HG03045 (cell line): ENCODE results near the gene LRCH1.

Experiments used
- ATAC-seq: cut with Tn5 transposase; IDR thresholded peaks from one replicate; pipeline ENCODE4 v1.9.1; 2021; ENCODE audit warnings: mild to moderate bottlenecking, moderate library complexity; ENCODE audit not compliant: unreplicated experiment

The LRCH1 gene

DNA sequence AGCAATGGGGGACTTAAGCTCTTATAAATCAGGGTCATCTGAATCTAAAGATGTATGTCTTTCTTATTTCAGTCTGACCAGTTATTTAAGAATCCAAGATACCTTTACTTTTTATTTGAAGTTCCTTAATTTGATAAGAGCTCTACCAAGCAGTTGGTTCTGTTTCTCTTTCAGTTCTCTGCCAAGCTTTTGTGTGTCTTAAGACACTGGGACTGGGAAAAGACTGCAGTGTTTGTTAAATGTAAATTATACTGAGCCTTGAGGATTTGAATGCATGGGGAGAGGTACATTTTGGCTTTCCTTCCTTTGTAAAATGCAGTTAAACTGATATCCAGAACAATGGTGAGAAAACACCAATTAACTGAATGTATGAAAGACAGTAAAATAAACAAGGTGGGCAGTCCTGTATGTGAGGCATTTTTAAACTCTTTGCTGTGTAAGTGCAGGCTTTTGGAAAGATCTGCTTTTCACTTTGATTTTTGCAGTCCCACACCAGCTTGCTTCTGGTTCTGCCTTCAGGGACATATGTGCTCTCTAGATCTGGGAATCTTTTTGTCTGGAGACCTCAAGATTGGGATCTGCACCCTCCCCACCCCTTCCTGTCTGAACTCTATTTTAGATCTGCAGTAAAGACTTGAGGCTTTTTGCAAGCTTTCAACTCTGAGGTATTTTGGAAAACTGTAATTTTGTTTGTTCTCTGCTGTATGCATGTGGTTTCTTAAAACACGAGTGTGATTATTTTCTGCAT, 77.6 kb downstream of the LRCH1 start:
- no peak for ATAC-seq

DNA sequence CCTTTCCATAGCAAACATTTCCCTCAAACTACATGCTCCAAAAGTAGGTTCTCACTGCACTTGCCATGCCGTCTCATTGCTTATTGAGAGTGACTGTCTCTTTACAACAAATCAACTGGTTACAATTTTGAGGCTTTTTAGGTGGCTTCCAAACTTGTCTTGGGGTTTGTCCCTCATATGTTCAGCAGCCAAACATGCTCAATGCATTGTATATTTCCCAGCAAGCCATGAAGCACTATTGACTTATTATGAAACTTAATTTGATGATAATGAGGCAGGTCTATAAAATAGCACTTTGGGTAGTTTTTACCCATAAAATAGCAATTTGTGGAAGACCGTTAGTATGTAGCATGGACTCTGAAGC, 78.2 kb downstream of the LRCH1 start:
- ATAC-seq = no peak

DNA sequence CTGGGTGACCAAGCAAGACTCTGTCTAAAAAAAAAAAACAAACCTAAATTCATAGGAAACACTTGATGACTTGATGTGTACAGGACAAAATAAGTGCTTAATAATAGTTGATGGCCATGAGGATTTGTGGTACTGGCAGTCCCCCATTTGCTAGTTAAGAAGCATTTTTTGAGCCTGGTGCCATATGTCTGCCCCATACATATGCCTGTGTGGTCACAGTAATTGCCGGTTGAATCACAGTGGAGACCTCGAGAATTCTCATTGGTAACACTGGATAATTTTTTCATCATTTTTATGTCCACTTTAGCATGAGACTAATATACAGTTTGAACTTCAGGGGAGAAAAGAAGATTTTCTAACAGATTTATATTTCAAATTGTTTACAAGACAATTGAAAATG, 79.2 kb downstream of the LRCH1 start:
- no peak for ATAC-seq

DNA sequence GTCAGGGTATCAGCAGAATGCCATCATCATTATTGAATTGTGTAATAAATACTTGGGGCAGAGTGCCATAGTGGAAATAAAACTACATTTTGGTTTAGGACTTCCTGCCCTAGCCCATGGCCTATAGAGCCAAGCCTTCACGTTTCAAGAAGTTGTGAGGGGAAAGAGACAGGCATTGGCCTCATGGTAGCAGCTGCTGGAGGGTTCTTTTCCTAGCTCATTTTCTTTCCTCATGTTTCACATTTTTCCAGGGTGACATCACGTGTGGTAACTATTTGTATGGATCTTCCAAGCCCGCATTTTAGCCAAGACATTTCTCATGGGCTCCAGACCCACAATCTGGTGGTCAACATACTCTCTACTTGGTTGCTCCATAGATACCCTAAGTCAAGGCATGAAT, 80.4 kb downstream of the LRCH1 start:
- no peak for ATAC-seq

DNA sequence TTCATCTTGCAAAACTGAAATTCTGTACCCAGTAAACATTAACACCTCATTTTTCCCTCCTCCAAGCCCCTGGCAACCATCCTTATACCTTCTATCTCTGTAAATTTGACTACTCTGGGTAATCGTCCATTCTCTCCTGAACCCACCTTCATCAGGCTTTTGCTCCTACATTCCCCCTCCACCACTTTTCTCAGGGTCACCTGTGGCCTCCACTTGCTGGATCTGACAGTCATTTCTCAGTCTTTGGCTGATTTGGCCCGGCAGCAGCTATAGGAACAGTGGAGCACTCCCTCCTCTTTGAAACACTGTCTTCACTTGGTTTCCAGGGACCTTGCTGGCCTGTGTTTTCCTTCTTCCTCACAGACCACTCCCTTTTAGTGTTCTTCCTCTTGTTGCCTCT, 83.5 kb downstream of the LRCH1 start:
- ATAC-seq = no peak

DNA sequence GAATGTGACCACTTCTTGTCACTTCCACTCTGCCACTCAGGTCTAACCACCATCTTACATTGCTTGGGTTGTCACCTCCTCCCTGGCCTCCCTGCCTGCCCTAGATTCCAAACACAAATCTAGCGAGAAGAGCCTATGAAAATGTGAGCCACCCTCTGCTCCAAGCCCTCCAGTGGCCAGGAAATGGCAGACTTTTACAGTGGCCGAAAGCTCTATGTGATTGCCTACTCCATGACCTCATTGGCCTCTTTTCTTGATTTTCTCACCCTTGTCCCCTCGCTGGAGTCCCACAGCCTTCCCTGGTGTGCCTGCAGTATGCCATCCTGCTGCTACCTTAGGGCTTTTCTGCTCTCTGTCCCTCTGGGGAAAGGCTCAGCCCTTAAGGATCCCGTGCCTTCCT, 84.2 kb downstream of the LRCH1 start:
- ATAC-seq = no peak

DNA sequence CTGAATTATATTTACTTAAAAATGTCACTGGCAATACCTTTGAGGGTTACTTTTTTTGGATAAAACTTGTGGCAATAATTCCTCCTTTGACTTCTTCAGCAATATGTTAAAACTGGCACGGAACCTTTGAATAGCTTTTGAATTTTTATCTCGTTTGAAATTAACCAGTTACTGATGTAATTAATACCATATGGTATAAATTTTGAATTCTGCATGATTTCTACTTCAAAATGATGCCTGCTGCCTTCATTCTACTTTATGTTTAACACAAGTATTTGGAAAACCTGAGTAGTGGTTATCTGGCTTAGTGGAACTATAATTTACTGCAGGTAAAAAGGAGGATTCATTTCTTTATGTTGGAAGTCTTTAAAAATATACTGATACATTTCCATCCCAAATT, 85.3 kb downstream of the LRCH1 start:
- no peak for ATAC-seq

DNA sequence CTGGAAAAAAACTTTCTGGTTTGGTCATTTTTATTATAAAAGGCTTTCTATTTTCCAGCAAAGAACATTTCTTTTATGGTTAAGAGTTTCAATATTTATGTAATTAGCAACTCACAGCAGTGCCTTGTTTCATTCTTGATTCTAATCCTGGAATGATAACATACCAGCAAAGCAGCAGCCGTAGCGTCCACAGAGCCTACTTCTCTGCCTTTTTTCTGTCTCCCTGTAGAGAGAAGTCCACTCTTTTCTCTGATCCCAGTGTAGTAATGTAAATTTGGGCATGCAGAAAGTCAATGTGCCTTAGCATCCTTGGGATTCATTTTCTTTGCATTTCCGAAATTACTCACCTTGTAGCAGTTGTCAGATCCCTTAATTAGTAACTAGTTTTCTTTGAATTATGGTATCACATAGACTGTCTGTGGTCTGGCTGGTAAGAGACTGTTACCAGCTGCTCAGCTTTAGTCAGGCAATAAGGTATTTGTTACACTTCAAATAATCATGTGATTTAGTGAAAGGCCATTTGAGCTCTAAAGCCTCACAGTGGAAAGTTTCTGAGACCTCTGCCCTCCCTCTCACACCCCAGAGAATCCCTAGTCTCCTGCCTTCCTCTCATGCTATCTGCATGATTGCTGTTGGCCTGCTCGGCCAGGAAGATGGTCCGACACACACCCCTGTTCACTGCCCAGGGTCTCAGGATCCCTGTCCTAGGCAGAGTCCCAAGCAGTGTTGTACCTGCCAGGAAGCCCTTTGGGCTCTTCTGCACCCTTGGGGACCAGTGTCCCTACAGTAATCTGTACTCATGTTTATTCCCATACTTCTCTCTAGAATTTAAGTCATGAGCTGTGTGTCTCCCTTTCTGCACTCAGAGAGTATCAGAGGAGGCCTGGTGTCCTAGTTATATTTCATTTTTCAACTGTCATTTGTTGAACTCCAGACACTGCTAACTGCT, 86.3 kb downstream of the LRCH1 start:
- ATAC-seq = peak; percentile 86

DNA sequence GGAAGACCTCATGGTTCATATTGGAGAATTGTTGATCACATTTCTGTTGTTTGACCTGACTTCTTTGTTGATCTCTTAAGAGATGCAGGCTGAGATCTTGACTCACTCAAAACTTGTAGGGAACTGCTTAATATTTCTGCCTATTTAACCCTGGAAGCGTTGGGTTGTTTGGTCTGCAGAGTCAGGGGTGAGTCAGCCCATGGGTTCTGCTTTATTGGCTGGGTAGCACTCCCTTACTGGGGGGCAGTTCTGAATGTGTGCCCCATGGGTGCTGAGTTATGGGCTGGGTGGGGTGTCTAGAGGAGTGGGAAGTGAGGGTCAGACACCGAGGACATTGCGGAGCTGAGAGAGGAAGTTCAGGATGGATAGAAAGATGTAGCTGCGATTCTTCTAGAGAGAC, 87.9 kb downstream of the LRCH1 start:
- no peak for ATAC-seq

DNA sequence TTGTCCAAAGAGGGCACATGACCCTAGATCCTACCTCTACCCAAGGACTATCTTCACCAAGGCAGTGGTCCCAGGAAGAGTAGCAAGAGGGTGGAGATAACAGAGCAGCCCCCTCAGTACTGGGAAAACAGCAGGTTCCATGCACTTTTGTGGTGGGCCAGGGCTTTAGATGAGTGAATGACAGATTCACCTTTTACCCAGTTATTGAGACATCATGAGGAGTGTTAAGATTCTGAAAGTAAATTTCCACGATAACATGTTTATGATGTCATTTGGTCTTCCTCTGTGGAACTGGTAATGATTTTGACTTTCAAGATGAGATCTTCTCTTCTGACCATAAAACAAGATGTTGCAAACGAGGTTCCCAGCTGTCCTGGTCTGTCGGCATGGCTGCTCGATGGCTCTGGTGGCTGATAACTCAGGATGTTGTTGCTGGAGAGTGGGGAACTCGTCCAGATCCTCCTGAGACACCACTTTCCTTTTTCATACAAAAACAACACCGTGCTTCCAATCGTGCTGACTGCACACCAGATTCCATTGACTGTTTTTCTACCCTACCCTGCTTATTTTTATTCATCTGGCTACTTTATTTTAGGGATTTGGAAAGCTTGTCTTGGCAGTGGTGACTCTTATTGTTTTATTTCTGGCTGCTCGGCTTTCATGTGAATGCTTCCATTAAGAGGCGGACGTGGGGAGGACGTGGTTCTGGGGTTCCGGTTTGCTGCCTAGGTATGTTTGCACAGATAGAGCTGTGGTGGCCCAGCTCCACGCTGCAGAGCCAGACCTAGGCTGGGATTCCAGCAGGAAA, 88.5 kb downstream of the LRCH1 start:
- ATAC-seq = no peak

DNA sequence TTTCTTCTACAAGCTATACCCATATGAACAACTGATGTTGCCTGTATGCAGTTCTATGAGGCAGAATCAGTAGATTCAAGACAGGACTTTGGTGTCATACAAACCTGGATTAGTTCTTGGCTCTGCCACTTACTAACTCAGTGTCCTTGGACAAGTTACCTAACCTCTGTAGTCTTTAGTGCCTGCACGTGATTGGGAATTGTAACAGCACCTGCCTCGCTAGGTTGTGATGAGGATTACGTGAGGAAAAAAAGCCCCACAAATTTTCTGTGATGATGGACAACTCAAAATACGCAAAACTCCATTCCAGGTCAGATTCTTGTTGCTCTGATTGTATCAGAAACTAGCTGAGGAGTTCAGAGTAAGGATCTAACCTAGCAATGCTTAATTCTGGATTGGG, 89.3 kb downstream of the LRCH1 start:
- no peak for ATAC-seq

DNA sequence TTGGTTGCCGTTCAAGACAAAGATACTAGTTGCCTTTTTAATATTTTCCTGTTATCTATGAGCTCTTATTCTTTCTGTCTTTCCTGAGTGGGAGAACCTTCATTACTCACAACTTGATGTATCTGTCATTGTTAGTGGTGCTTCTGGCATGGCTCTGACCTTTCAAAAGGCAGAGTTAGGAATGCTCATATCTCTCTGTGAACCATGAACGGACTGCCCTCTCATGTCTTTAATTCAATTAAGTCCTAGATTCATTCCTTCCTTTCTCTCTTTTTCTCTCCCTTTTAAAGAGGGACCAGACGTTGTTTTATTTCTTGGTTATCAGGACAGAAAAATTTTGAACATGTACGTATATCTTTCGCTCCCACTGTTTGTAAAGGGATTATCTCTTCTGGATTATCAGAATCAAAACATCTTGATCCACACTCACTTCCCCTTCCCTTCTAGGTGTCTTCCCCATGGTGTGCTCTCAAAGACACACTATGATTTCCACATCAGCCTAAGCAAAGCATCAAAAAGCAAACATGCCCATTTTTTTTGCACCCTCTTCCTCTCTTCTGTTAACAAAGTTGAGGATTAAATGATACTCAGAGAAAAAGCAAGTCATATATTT, 90.3 kb downstream of the LRCH1 start:
- no peak for ATAC-seq

DNA sequence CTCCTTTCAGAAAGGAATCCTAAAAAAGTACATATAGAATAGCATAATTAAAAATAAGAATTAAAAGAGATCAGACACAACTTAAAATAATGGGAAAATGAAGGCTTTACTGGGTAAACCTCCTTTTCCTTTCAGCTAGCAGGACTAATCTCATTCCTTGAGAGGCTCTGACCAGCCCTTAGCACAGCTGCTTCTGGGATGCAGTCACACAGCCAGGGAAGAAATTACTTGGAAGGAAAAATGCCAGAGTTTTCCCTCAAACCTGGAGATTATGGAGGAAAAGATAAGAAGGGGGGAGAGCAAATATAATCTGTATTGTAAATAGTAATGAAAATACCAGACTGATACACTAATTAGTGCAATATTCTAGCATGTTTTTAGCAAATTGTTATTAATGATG, 91.8 kb downstream of the LRCH1 start:
- ATAC-seq = no peak

DNA sequence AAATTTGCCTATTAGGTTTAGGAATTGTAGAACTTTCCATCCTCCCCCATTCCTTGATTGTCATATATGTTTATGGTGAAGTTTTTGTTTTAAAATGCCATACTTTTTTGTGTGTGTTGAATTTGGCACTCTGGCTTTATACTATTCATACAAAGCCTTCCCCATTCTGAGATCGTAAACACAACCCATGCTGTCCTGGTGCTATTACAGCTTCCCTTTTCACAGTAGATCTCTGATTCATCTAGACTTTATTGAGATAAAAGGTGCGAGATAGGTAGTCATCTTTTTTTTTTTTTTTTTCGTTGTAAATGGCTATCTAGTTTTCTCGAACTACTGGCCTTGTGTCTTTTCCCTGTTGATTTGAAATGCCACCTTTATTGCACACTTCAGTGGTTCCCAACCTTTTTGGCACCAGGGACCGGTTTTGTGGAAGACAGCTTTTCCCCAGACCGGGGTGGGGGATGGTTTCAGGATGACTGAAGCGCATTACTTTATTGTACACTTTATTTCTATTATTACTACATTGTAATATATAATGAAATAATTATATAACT, 94.6 kb downstream of the LRCH1 start:
- ATAC-seq = no peak

DNA sequence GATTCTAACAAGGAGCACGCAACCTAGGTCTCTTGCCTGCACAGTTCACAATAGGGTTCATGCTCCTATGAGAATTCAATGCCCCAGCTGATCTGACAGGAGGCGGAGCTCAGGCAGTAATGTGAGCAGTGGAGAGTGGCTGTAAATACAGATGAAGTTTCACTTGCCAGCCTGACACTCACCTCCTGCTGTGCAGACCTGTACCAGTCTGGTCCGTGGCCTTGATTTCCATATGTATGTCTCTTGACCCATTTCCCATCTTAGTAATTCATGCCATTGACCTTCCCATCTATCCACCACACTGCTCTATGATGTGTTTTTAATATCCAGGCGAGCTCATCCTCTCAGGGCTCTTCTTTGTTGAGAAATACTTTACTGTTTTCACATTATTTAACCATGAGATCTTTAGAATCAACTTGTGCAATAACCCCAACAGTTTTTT, 95.2 kb downstream of the LRCH1 start:
- peak; percentile 86 for ATAC-seq

DNA sequence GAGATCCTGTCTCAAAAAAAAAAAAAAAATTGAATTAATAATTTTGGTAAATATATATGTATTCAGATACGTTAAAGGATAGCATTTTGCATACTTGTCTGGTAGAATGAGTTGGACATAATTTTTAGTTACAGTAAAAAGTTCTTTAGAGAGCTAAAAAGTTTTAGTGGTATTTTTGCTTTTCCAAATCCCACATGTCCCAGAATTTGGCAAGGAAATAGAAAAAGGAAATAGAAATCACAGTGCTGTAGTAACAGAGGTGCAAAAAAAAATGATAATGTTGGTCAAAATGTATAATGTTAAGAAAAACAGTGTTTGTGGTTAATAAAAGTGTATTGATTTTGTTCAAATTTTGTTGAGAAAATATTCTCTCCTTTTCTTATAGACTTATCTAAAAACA, 96.8 kb downstream of the LRCH1 start:
- ATAC-seq = no peak

DNA sequence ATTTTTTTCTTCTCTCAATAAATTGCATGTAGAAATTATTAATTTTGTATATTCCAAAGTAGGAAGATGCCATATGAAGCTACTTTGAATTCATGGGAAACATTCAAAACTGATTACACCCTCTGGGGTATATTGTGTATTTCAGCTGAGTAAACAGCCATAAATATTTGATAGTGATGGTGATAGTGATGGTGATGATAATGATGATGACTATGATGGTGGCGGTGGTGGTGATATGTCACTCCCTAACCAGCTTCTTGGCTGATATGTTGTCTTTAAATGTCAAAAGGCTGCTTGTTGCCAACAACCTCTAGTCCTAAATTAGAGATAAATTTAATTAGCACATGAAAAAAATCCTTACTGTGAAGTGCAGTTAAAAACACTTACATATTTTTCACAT, 102.0 kb downstream of the LRCH1 start:
- ATAC-seq = no peak

DNA sequence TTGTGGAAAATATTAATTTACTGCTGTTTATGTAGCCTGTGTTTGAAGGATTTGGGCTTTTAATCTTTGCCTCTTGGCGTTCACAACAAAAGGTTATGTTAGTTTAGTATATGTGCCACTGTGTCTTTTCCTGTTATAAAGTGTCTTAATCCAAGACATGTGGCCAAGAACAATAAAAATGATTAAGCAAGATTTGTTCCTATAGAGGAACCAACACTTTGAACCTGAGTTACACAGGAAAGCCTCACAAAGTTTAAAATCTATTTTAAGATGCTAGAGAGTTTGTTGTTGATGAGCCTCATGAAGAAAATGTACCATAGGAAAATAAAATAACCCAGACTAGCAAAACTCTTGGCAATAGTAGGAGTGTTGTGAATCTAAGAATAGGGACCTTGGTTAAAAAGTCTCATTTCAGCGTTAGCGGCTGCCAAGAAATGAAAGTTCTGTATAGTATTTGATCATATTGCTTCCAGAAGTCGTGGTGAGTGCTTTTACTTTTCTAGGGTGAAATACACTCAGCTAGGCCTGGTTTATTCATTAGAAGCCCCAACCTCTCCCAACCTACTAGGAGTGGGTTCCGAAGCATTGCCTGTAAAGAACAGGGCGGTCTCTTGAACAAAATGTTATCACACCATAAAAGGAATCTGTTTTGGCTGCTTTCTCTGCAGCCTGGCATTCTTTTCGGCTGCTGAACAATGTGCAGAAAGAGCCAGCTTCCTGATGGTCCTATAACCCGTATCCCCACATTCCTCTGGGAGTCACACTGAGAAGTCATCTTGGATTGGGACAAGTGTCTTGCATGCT, 102.6 kb downstream of the LRCH1 start:
- no peak for ATAC-seq

DNA sequence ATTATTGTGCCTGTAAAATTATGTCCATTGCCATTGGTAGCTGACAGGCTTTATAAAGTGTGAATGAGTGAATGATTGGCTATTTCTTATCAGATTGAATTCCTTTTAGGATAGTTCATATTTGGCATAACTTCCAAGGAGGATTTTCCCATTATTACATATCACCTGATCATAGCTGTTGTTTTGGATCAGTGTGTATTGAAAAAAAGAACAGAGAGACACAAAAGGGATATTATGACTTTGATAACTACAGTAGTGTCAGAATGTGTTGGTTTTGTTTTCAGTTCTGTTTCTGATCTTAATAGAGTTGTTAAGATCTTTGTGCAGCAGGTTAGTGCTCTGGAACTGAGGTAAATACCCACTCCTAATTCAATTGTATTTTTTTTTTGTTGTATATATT, 103.8 kb downstream of the LRCH1 start:
- peak; percentile 76 for ATAC-seq
